ENCODE measurements around the gene DEPDC4.
"Not testable (repeated sequence)": the region's sequence is repeated elsewhere in the genome, so short reads cannot be mapped to it uniquely, and the experiment has no call there.

DNA sequence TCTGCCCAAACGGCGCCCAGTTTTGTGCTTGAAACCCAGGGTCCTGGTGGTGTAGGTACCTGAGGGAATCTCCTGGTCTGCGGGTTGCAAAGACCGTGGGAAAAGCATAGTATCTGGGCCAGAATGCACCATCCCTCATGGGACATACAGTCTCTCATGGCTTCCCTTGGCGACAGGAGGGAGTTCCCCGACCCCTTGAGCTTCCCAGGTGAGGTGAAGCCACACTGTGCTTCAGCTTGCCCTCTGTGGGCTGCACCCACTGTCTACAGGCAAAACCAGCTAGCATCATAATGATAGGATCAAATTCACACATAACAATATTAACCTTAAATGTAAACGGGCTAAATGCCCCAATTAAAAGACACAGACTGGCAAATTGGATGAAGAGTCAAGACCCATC lies 37.5 kb upstream of the DEPDC4 start:
- TF ChIP-seq EZH2 (IDR thresholded peaks at IDR 0.05; ENCODE audit: insufficient read depth, low read length), result not testable (repeated sequence)
- TF ChIP-seq, protein P1, sequence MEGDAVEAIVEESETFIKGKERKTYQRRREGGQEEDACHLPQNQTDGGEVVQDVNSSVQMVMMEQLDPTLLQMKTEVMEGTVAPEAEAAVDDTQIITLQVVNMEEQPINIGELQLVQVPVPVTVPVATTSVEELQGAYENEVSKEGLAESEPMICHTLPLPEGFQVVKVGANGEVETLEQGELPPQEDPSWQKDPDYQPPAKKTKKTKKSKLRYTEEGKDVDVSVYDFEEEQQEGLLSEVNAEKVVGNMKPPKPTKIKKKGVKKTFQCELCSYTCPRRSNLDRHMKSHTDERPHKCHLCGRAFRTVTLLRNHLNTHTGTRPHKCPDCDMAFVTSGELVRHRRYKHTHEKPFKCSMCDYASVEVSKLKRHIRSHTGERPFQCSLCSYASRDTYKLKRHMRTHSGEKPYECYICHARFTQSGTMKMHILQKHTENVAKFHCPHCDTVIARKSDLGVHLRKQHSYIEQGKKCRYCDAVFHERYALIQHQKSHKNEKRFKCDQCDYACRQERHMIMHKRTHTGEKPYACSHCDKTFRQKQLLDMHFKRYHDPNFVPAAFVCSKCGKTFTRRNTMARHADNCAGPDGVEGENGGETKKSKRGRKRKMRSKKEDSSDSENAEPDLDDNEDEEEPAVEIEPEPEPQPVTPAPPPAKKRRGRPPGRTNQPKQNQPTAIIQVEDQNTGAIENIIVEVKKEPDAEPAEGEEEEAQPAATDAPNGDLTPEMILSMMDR (IDR thresholded peaks at IDR 0.05; ENCODE audit: insufficient read depth, low read depth, low read length), result not testable (repeated sequence)

Data from astrocyte (in vitro differentiated cells and primary cell).